HCT116 (cell line): ENCODE data around the gene APBA3. TPM values are rescaled to one million over a fixed set of nuclear protein-coding genes. Genes with fewer than 3 reads are reported as not detected.

Experiments used
- ATAC-seq: fragments of 200-7000 bp; cut with Tn5 transposase; 2 replicates; pipeline ENCODE4 v1.9.1; 2020; ENCODE audit warnings: mild to moderate bottlenecking, moderate library complexity
- BruUV-seq: library from RNA; stranded (reverse); fragments of 400-500 nt; replicated peaks from 2 replicates; lab custom pipeline; 2021; lab: Mats Ljungman, UMichigan
- CTCF ChIA-PET: fragments of 300-600 bp; sonication (Branson Sonifier 250); formaldehyde crosslinking; loops from one replicate; lab custom pipeline; 2021; ENCODE audit warnings: antibody characterized with exemption; lab: Charles Lee
- POLR2A ChIA-PET: fragments of 300-600, 350-600 bp; sonication (Branson Sonifier 250); formaldehyde crosslinking; loops from one replicate; lab custom pipeline; 2021; ENCODE audit warnings: antibody characterized with exemption; lab: Charles Lee
- RAD21 ChIA-PET, 2 experiments: fragments of 300-600 bp; sonication (Branson Sonifier 250); formaldehyde crosslinking; loops; one replicate each; lab custom pipeline; 2023; ENCODE audit warnings: low total read pairs in 2 of 2; ENCODE audit not compliant: uncharacterized antibody in 2 of 2, unreplicated experiment in 2 of 2, low non-redundant PET in 1 of 2; lab: Charles Lee
- DNase-seq: peaks from one replicate; pipeline ENCODE4 v3.0.0-alpha.2; 2010; ENCODE audit warnings: low read depth, low spot score
- H2AFZ ChIP-seq: fragments of 200-600 bp; shearing (Covaris generic), sonication (generic); 2 replicates; pipeline ENCODE4 v1.6.1; 2017; ENCODE audit warnings: low read depth, mixed run types, mixed read lengths, antibody characterized with exemption, low read length; ENCODE audit not compliant: poor library complexity, severe bottlenecking
- H3K27ac ChIP-seq: 2 replicates; pipeline ENCODE4 v1.5.1; 2012; ENCODE audit warnings: low read depth, low read length
- H3K27me3 ChIP-seq: fragments of 200-600 bp; sonication (generic); 2 replicates; pipeline ENCODE4 v1.6.1; 2016; ENCODE audit warnings: mixed run types, low read length, mixed read lengths; ENCODE audit not compliant: insufficient read depth
- H3K36me3 ChIP-seq, 2 experiments: fragments of 200-500 bp in 1 of 2; fragments of 200-600 bp in 1 of 2; sonication (Bioruptor generic) in 1 of 2; sonication (generic) in 1 of 2; 2 replicates each; pipeline versions ENCODE4 v1.5.1 to v1.6.1; 2014 to 2016; ENCODE audit warnings: low read length in 2 of 2, inconsistent platforms in 1 of 2, mixed read lengths in 1 of 2, mixed run types in 1 of 2; ENCODE audit not compliant: insufficient read depth in 2 of 2, control insufficient read depth in 1 of 2
- H3K4me1 ChIP-seq, 2 experiments: fragments of 200-600 bp in 1 of 2; sonication (generic) in 1 of 2; 2 replicates each; pipeline versions ENCODE4 v1.5.1 to v1.6.1; 2012 to 2017; ENCODE audit warnings: low read length in 2 of 2, inconsistent platforms in 1 of 2, mild to moderate bottlenecking in 1 of 2, mixed read lengths in 1 of 2, mixed run types in 1 of 2, moderate library complexity in 1 of 2; ENCODE audit not compliant: insufficient read depth in 2 of 2, control insufficient read depth in 1 of 2
- H3K4me2 ChIP-seq: fragments of 200-600 bp; sonication (generic); 2 replicates; pipeline ENCODE4 v1.6.1; 2017; ENCODE audit warnings: mixed run types, low read length, mixed read lengths
- H3K4me3 ChIP-seq, 2 experiments: fragments of 200-600 bp in 1 of 2; sonication (generic) in 1 of 2; replicated peaks in 1 of 2; 2 replicates each; pipeline ENCODE4 v1.5.1; 2011 to 2016; ENCODE audit warnings: low read length in 2 of 2, control low read depth in 1 of 2, low read depth in 1 of 2, mild to moderate bottlenecking in 1 of 2, mixed read lengths in 1 of 2, mixed run types in 1 of 2
- H3K79me2 ChIP-seq: fragments of 200-600 bp; sonication (generic); 2 replicates; pipeline ENCODE4 v1.6.1; 2017; ENCODE audit warnings: mild to moderate bottlenecking, mixed run types, low read length, moderate library complexity, mixed read lengths; ENCODE audit not compliant: insufficient read depth
- H3K9ac ChIP-seq: fragments of 200-600 bp; sonication (generic); 2 replicates; pipeline ENCODE4 v1.6.1; 2016; ENCODE audit warnings: low read length, mixed read lengths
- H3K9me2 ChIP-seq: fragments of 200-600 bp; sonication (generic), shearing (Covaris generic); 2 replicates; pipeline ENCODE4 v1.6.1; 2017; ENCODE audit warnings: mixed run types, mild to moderate bottlenecking, moderate library complexity; ENCODE audit not compliant: insufficient read depth
- H3K9me3 ChIP-seq, 2 experiments: fragments of 200-500 bp in 1 of 2; fragments of 200-600 bp in 1 of 2; sonication (Bioruptor generic) in 1 of 2; sonication (generic) in 1 of 2; 2 replicates each; pipeline ENCODE4 v1.6.1; 2014 to 2017; ENCODE audit warnings: low read length in 2 of 2, mixed read lengths in 2 of 2, inconsistent platforms in 1 of 2, low read depth in 1 of 2, mild to moderate bottlenecking in 1 of 2, mixed run types in 1 of 2, moderate library complexity in 1 of 2; ENCODE audit not compliant: control insufficient read depth in 1 of 2, insufficient read depth in 1 of 2
- H4K20me1 ChIP-seq: fragments of 200-600 bp; sonication (generic), shearing (Covaris generic); 2 replicates; pipeline ENCODE4 v1.6.1; 2017; ENCODE audit warnings: mixed run types, mild to moderate bottlenecking, moderate library complexity; ENCODE audit not compliant: insufficient read depth
- CBX3 ChIP-seq: IDR thresholded peaks from 2 replicates; pipeline ENCODE4 v1.6.1; 2012; ENCODE audit warnings: low read depth
- CTCF ChIP-seq, 3 experiments: fragments of 200-600 bp in 1 of 3; sonication (generic) in 1 of 3; IDR thresholded peaks in 2 of 3; conservative IDR thresholded peaks in 1 of 3; 2 replicates each; pipeline ENCODE4 v1.5.1; 2012 to 2017; ENCODE audit warnings: low read depth in 2 of 3, low read length in 2 of 3, antibody characterized with exemption in 1 of 3, borderline replicate concordance in 1 of 3, control low read depth in 1 of 3, mild to moderate bottlenecking in 1 of 3, mixed read lengths in 1 of 3, mixed run types in 1 of 3, moderate library complexity in 1 of 3; ENCODE audit not compliant: insufficient read depth in 1 of 3
- EGR1 ChIP-seq: IDR thresholded peaks from 2 replicates; pipeline ENCODE4 v1.6.1; 2012; ENCODE audit warnings: low read depth
- ELF1 ChIP-seq: IDR thresholded peaks from 2 replicates; pipeline ENCODE4 v1.6.1; 2012; ENCODE audit warnings: low read depth, borderline replicate concordance
- EZH2 ChIP-seq: fragments of 200-600 bp; sonication (generic); IDR thresholded peaks from 2 replicates; pipeline ENCODE4 v1.6.1; 2017; ENCODE audit warnings: antibody characterized with exemption, mixed run types
- EZH2phosphoT487 ChIP-seq: fragments of 200-600 bp; IDR thresholded peaks from 2 replicates; pipeline ENCODE4 v1.6.1; 2018; ENCODE audit warnings: antibody characterized with exemption, borderline replicate concordance
- JUND ChIP-seq: IDR thresholded peaks from 2 replicates; pipeline ENCODE4 v1.6.1; 2012
- MAX ChIP-seq: IDR thresholded peaks from 2 replicates; pipeline ENCODE4 v1.6.1; 2012
- POLR2A ChIP-seq: IDR thresholded peaks from 2 replicates; pipeline ENCODE4 v1.7.0; 2011; ENCODE audit warnings: borderline replicate concordance; ENCODE audit not compliant: insufficient read depth, insufficient read length; ENCODE audit errors: extremely low read depth
- POLR2AphosphoS5 ChIP-seq: IDR thresholded peaks from 2 replicates; pipeline ENCODE4 v1.6.1; 2011; ENCODE audit warnings: mild to moderate bottlenecking, low read depth, low read length, moderate library complexity
- RAD21 ChIP-seq: IDR thresholded peaks from 2 replicates; pipeline ENCODE4 v1.6.1; 2012; ENCODE audit warnings: low read depth, mild to moderate bottlenecking
- SIN3A ChIP-seq: IDR thresholded peaks from 2 replicates; pipeline ENCODE4 v1.6.1; 2012; ENCODE audit warnings: low read depth
- TCF7L2 ChIP-seq: IDR thresholded peaks from 2 replicates; pipeline ENCODE4 v1.7.0; 2011; ENCODE audit warnings: borderline replicate concordance, inconsistent platforms; ENCODE audit not compliant: insufficient read depth, insufficient read length; ENCODE audit errors: extremely low read depth
- ZFX ChIP-seq: fragments of 450-650 bp; IDR thresholded peaks from 2 replicates; pipeline ENCODE4 v1.6.1; 2017
- ZNF274 ChIP-seq: fragments of 200-500 bp; sonication (Bioruptor generic); IDR thresholded peaks from 2 replicates; pipeline ENCODE4 v1.6.1; 2014; ENCODE audit warnings: mild to moderate bottlenecking, low read depth, low read length, inconsistent platforms
- intact Hi-C: fragments of 100-400 bp; cut with micrococcal nuclease; formaldehyde crosslinking; loops from 2 replicates; pipeline ENCODE4 v1.10.0; 2022
- total RNA-seq: library from RNA; stranded (reverse); gene quantifications from one replicate; pipeline ENCODE4 v1.2.1, GENCODE V29; 2021; ENCODE audit not compliant: unreplicated experiment

Gene APBA3
- total RNA-seq, 1 experiment from 2014 or later, result 29.5 TPM

- no peaks in the 10 kb centered on the region for H4K20me1 ChIP-seq
- no peaks in the 10 kb centered on the region for H3K9me3 ChIP-seq
- H2AFZ ChIP-seq, result peak overlapping the region; percentile 62
- peak overlapping the region; percentile 93 for H3K27ac ChIP-seq
- DNase-seq, result no peak
- peak overlapping the region; percentile 86 for H3K4me2 ChIP-seq
- TF ChIP-seq CBX3 (no peak; the same call in 1 of the 2 replicates), ZFX (no peak)
- TF ChIP-seq, all 23 proteins: peak for 0
- no peak for ATAC-seq
- Histone ChIP-seq H3K27me3 (no peaks in the 10 kb centered on the region), H3K4me3 (peak overlapping the region; percentile 77 to 99), H3K9me2 (no peaks in the 10 kb centered on the region), H3K4me1 (peaks cover 6 to 14% of the 10 kb centered on the region in 2 experiments; a peak in 2 of 4 replicates), H3K36me3 (peaks cover 2 to 14% of the 10 kb centered on the region in 2 experiments; a peak in 2 of 4 replicates), H3K9ac (peak overlapping the region; percentile 85), H3K79me2 (peaks cover 32% of the 10 kb centered on the region)
- no TSS peak for BruUV-seq
- ChIA-PET RAD21 (interaction anchor here in 1 of 2 experiments (1.0 kb wide), 1 partner anchor 86 kb away, joined by 3 read pairs; no protein-coding TSS in a partner anchor), POLR2A (interaction anchor here (0.8 to 2.2 kb wide), 13 partner anchors 9 to 486 kb away, joined by 3 to 10 read pairs (median 5); partner anchors contain the start of genes EEF2 and TJP3), CTCF (interaction anchor here (0.6 to 2.4 kb wide), 13 partner anchors 15 to 446 kb away, joined by 3 to 20 read pairs (median 4); no protein-coding TSS in a partner anchor)
- intact Hi-C loops, result loop anchor here (1.0 to 5.0 kb wide), 2 partner anchors 34 to 60 kb away; no protein-coding TSS in a partner anchor
Measured at GRCh38 chr19:3762130-3762473, 610 bp upstream of the APBA3 start.

GRCh38 chr19:3760871-3761361 lies 576 bp downstream of the APBA3 start:
- Histone ChIP-seq H3K4me2 (peak overlapping the region; percentile 86), H3K27me3 (no peaks in the 10 kb centered on the region), H3K9ac (peak overlapping the region; percentile 85), H3K9me3 (no peaks in the 10 kb centered on the region), H4K20me1 (no peaks in the 10 kb centered on the region), H2AFZ (no peak overlapping the region), H3K27ac (peak overlapping the region; percentile 93), H3K9me2 (no peaks in the 10 kb centered on the region), H3K4me1 (peaks cover 6 to 14% of the 10 kb centered on the region in 2 experiments; a peak in 2 of 4 replicates), H3K36me3 (peaks cover 2 to 14% of the 10 kb centered on the region in 2 experiments; a peak in 1 of 4 replicates), H3K4me3 (peak overlapping the region; percentile 77 to 99), H3K79me2 (peaks cover 32% of the 10 kb centered on the region)
- TF ChIP-seq EGR1 (no peak), EZH2 (no peak), MAX (no peak), SIN3A (no peak), JUND (no peak), EZH2phosphoT487 (no peak), TCF7L2 (no peak), POLR2AphosphoS5 (no peak), ZNF274 (no peak), ELF1 (no peak), RAD21 (no peak), CTCF (IDR thresholded peaks at IDR 0.05 in 2 of 3, conservative IDR thresholded peaks at IDR 0.05 in 1 of 3; ENCODE audit: borderline replicate concordance in 1 of 3, insufficient read depth in 1 of 3, low read depth in 2 of 3, low read length in 2 of 3) (no peak), POLR2A (no peak), CBX3 (no peak)
- BruUV-seq, result TSS peak; percentile 77
- ChIA-PET CTCF (interaction anchor here (1.2 to 2.4 kb wide), 5 partner anchors 14 to 88 kb away, joined by 3 to 20 read pairs (median 4); no protein-coding TSS in a partner anchor), POLR2A (interaction anchor here (0.7 to 2.2 kb wide), 3 partner anchors 22 to 61 kb away, joined by 3 to 10 read pairs (median 6); no protein-coding TSS in a partner anchor), RAD21 (interaction anchor here in 1 of 2 experiments (1.6 kb wide), 1 partner anchor 89 kb away, joined by 3 read pairs; no protein-coding TSS in a partner anchor)
- ATAC-seq, result no peak
- intact Hi-C loops, result loop anchor here (5.0 kb wide), 1 partner anchor 61 kb away; no protein-coding TSS in a partner anchor
- no peak for DNase-seq
